Tibial artery (tissue), 4 donors: ENCODE results near the gene C2orf69.

ENCODE experiments used
- DNase-seq, 2 donors: peaks; one replicate each; pipeline ENCODE4 v3.0.0-alpha.2; 2019
- H3K27ac ChIP-seq, 2 donors: fragments of 200-600 bp; sonication (generic) in 1 of 2; 1 replicate in 1 of 2; 2 replicates in 1 of 2; pipeline ENCODE4 v1.5.1; 2018 to 2019; ENCODE audit warnings: mild to moderate bottlenecking in 1 of 2
- H3K27me3 ChIP-seq, 2 donors: fragments of 200-600 bp; sonication (generic) in 1 of 2; one replicate each; pipeline versions ENCODE4 v1.5.1 to v1.6.0; 2016 to 2019
- H3K36me3 ChIP-seq, 3 donors: fragments of 200-600 bp; sonication (generic) in 2 of 3; one replicate each; pipeline ENCODE4 v1.5.1; 2016 to 2019; ENCODE audit warnings: mild to moderate bottlenecking in 2 of 3
- H3K4me1 ChIP-seq, 4 donors: fragments of 200-600 bp; sonication (generic) in 2 of 4; 1 replicate in 3 of 4; 2 replicates in 1 of 4; pipeline ENCODE4 v1.5.1; 2016 to 2019
- H3K4me3 ChIP-seq, 2 donors: fragments of 200-600 bp; sonication (generic) in 1 of 2; 1 replicate in 1 of 2; 2 replicates in 1 of 2; pipeline ENCODE4 v1.5.1; 2018 to 2019; ENCODE audit warnings: mild to moderate bottlenecking in 2 of 2
- H3K9me3 ChIP-seq, 3 donors: fragments of 200-600 bp; sonication (generic) in 1 of 3; one replicate each; pipeline ENCODE4 v1.5.1; 2016 to 2019
- CTCF ChIP-seq, 2 experiments: fragments of 200-600 bp in 1 of 2; fragments of 450-650 bp in 1 of 2; IDR thresholded peaks; one replicate each; pipeline ENCODE4 v1.5.1; 2017 to 2019; ENCODE audit warnings: antibody characterized with exemption in 2 of 2, mild to moderate bottlenecking in 1 of 2, moderate library complexity in 1 of 2
- intact Hi-C: fragments of 100-400 bp; cut with DNase I; formaldehyde crosslinking; loops from one replicate; pipeline ENCODE4 v1.15.0; 2023; ENCODE audit warnings: low total_unique reads

The C2orf69 gene

GRCh38 chr2:199883474-199884212 lies 27.4 kb upstream of the C2orf69 start:
- no peaks in the 10 kb centered on the region for H3K4me1 ChIP-seq
- DNase-seq, result no peak
- H3K27ac ChIP-seq, result no peak overlapping the region
- no peaks in the 10 kb centered on the region for H3K9me3 ChIP-seq
- H3K4me3 ChIP-seq, result no peak overlapping the region
- intact Hi-C loops, result no loop called here
- H3K36me3 ChIP-seq, result no peaks in the 10 kb centered on the region
- H3K27me3 ChIP-seq, result no peaks in the 10 kb centered on the region
- no peak for TF ChIP-seq CTCF (IDR thresholded peaks at IDR 0.05)

- H3K27me3 ChIP-seq, result no peaks in the 10 kb centered on the region
- no peaks in the 10 kb centered on the region for H3K9me3 ChIP-seq
- no peak overlapping the region for H3K27ac ChIP-seq
- H3K36me3 ChIP-seq, result no peaks in the 10 kb centered on the region
- no peak for DNase-seq
- no peaks in the 10 kb centered on the region for H3K4me1 ChIP-seq
- no peak overlapping the region for H3K4me3 ChIP-seq
- intact Hi-C loops, result no loop called here
- TF ChIP-seq CTCF (IDR thresholded peaks at IDR 0.05), result no peak
These were observed 15.7 kb upstream of the C2orf69 start for GRCh38 chr2:199895406-199895805.

- H3K4me1 ChIP-seq, result no peaks in the 10 kb centered on the region
- H3K27ac ChIP-seq, result no peak overlapping the region
- H3K4me3 ChIP-seq, result no peak overlapping the region
- TF ChIP-seq CTCF (IDR thresholded peaks at IDR 0.05), result no peak
- intact Hi-C loops, result no loop called here
- H3K36me3 ChIP-seq, result no peaks in the 10 kb centered on the region
- DNase-seq, result no peak
- H3K27me3 ChIP-seq, result no peaks in the 10 kb centered on the region
- no peaks in the 10 kb centered on the region for H3K9me3 ChIP-seq
These were observed 14.5 kb upstream of the C2orf69 start for GRCh38 chr2:199896617-199897016.

GRCh38 chr2:199901942-199902341 lies 9.2 kb upstream of the C2orf69 start:
- Histone ChIP-seq H3K9me3 (no peaks in the 10 kb centered on the region), H3K27ac (no peak overlapping the region), H3K36me3 (no peaks in the 10 kb centered on the region), H3K27me3 (no peaks in the 10 kb centered on the region), H3K4me3 (no peak overlapping the region), H3K4me1 (no peaks in the 10 kb centered on the region)
- intact Hi-C loops, result no loop called here
- no peak for TF ChIP-seq CTCF (IDR thresholded peaks at IDR 0.05)
- DNase-seq, result no peak

- Histone ChIP-seq H3K4me3 (no peak overlapping the region), H3K4me1 (no peaks in the 10 kb centered on the region), H3K27me3 (no peaks in the 10 kb centered on the region), H3K36me3 (no peaks in the 10 kb centered on the region), H3K27ac (no peak overlapping the region), H3K9me3 (no peaks in the 10 kb centered on the region)
- TF ChIP-seq CTCF (IDR thresholded peaks at IDR 0.05), result no peak
- no peak for DNase-seq
- intact Hi-C loops, result no loop called here
These were observed 8.5 kb upstream of the C2orf69 start for GRCh38 chr2:199902486-199903110.
